ENCODE data around the gene GYS1. TPM values are rescaled to one million over a fixed set of nuclear protein-coding genes. Genes with fewer than 3 reads are reported as not detected.
A peak's percentile ranks its signal among the peaks of the same experiment; 100 is the strongest.

GYS1 gene
- total RNA-seq, 1 donor from 2014 or later: 69.0 TPM

DNA sequence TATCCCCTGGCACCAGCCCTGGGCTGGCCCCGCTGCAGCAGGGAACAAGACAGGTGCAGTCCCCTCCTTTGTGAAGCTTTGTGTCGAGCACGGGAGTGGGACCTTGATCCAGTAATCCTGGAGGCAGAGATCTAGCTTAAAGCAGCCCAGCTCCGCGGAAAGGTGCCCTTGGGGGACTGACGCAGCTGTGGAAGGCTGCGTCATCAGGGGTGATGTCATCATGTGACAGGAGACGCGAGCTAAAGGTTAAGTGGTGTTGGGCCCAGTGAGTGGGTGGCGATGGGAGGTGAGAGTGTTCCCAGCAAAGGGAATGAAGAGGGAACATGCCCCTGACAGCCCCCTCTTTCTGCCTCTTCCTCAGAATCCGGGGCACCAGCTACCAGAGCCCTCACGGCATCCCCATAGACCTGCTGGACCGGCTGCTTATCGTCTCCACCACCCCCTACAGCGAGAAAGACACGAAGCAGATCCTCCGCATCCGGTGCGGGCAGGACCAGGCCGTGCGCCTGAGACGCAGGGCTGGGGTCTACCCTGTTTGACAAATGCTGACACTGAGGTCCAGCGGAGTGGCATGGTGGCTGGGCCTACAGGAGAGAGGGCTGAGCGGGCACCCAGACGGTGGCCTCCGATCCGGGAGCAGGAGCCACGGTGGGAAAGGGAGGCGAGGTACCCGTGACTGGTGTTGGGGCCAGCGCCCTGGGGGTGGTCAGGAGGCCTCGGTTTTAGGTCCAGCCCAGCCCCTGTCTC, 21.2 kb upstream of the GYS1 start:
- Mint-ChIP-seq H3K9me3 (ENCODE audit: unreplicated experiment) (no peaks in the 10 kb centered on the region), H3K27me3 (ENCODE audit: unreplicated experiment) (peaks cover 9% of the 10 kb centered on the region), H3K4me1 (ENCODE audit: low read depth, unreplicated experiment) (peaks cover 3% of the 10 kb centered on the region), H3K4me3 (ENCODE audit: unreplicated experiment) (peak overlapping the region; percentile 8), H3K36me3 (ENCODE audit: unreplicated experiment) (no peaks in the 10 kb centered on the region), H3K27ac (ENCODE audit: unreplicated experiment) (peak overlapping the region; percentile 72)
- TF ChIP-seq CTCF (IDR thresholded peaks at IDR 0.05; ENCODE audit: partially characterized antibody, unreplicated experiment): no peak
- DNase-seq: no peak

DNA sequence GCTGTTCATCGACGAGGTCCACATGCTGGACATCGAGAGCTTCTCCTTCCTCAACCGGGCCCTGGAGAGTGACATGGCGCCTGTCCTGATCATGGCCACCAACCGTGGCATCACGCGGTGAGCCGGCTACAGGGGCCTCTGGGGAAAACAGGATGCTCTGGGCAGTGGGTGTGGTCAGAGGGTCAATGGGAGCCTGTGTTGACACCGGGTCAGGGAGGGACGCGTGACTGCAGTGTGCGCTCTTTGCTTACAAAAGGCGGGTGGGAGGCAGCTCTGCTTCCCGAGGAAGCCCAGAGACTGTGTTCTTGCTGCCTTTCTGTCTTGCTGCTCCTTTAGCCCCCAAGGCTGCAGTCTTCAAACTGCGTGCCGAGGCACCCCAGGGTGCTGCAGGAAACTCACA, 18.1 kb upstream of the GYS1 start:
- DNase-seq: no peak
- no peaks in the 10 kb centered on the region for H3K36me3 Mint-ChIP-seq (ENCODE audit: unreplicated experiment)
- no peak overlapping the region for H3K27ac Mint-ChIP-seq (ENCODE audit: unreplicated experiment)

DNA sequence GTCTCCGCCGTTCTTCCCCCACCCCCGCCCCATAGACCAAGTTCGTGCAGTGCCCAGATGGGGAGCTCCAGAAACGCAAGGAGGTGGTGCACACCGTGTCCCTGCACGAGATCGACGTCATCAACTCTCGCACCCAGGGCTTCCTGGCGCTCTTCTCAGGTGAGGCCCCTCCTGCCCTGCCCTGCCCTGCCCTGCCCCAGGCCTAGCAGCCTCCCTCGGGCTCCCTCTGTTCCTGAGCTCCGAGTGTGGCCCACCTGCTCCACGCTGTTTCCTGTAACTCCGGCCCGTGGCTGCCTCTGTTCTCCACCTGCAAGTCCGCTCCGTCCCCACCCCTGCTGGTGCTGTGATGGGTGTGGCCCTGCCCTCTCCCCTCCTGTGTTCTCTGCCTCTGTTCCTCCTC, 17.3 kb upstream of the GYS1 start:
- peaks cover 3% of the 10 kb centered on the region for H3K4me1 Mint-ChIP-seq (ENCODE audit: low read depth, unreplicated experiment)
- peaks cover 1% of the 10 kb centered on the region for H3K9me3 Mint-ChIP-seq (ENCODE audit: unreplicated experiment)
- H3K27me3 Mint-ChIP-seq (ENCODE audit: unreplicated experiment): peaks cover 5% of the 10 kb centered on the region
- no peak for TF ChIP-seq CTCF (IDR thresholded peaks at IDR 0.05; ENCODE audit: partially characterized antibody, unreplicated experiment)
- no peak for DNase-seq
- no peaks in the 10 kb centered on the region for H3K36me3 Mint-ChIP-seq (ENCODE audit: unreplicated experiment)
- H3K27ac Mint-ChIP-seq (ENCODE audit: unreplicated experiment): no peak overlapping the region
- H3K4me3 Mint-ChIP-seq (ENCODE audit: unreplicated experiment): no peak overlapping the region

More for the DNA sequence above, 18.1 kb upstream of the GYS1 start:
- Mint-ChIP-seq H3K4me1 (ENCODE audit: low read depth, unreplicated experiment) (peaks cover 3% of the 10 kb centered on the region), H3K9me3 (ENCODE audit: unreplicated experiment) (no peaks in the 10 kb centered on the region), H3K27me3 (ENCODE audit: unreplicated experiment) (peaks cover 5% of the 10 kb centered on the region), H3K4me3 (ENCODE audit: unreplicated experiment) (no peak overlapping the region)
- TF ChIP-seq CTCF (IDR thresholded peaks at IDR 0.05; ENCODE audit: partially characterized antibody, unreplicated experiment): no peak

GRCh38 chr19:49009828-49010227, 16.7 kb upstream of the GYS1 start:
- no peak for TF ChIP-seq CTCF (IDR thresholded peaks at IDR 0.05; ENCODE audit: partially characterized antibody, unreplicated experiment)
- no peak for DNase-seq

DNA sequence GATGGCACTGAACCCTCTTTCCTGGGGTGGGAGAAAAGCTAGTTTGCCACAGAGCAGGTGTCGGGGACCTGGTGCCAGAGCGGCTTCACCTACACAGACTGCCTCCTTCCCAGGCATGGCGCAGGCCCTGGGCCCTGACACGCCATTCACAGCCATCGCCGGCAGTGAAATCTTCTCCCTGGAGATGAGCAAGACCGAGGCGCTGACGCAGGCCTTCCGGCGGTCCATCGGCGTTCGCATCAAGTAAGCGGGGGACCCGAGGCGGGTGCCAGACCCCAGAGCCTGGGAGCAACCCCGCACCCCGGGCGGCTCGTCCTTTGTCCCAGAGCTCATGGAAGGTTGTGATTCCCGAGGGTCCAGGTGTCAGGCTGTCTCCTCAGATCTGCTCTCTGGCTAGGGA, 13.8 kb upstream of the GYS1 start:
- TF ChIP-seq CTCF (IDR thresholded peaks at IDR 0.05; ENCODE audit: partially characterized antibody, unreplicated experiment): no peak
- peaks cover 2% of the 10 kb centered on the region for H3K9me3 Mint-ChIP-seq (ENCODE audit: unreplicated experiment)
- no peak for DNase-seq
- no peak overlapping the region for H3K4me3 Mint-ChIP-seq (ENCODE audit: unreplicated experiment)
- H3K4me1 Mint-ChIP-seq (ENCODE audit: low read depth, unreplicated experiment): no peaks in the 10 kb centered on the region
- H3K27ac Mint-ChIP-seq (ENCODE audit: unreplicated experiment): no peak overlapping the region
- no peaks in the 10 kb centered on the region for H3K36me3 Mint-ChIP-seq (ENCODE audit: unreplicated experiment)
- H3K27me3 Mint-ChIP-seq (ENCODE audit: unreplicated experiment): peaks cover 2% of the 10 kb centered on the region

More at GRCh38 chr19:49009828-49010227, 16.7 kb upstream of the GYS1 start:
- H3K27me3 Mint-ChIP-seq (ENCODE audit: unreplicated experiment): peaks cover 5% of the 10 kb centered on the region
- H3K36me3 Mint-ChIP-seq (ENCODE audit: unreplicated experiment): no peaks in the 10 kb centered on the region
- H3K4me1 Mint-ChIP-seq (ENCODE audit: low read depth, unreplicated experiment): peaks cover 3% of the 10 kb centered on the region
- peaks cover 2% of the 10 kb centered on the region for H3K9me3 Mint-ChIP-seq (ENCODE audit: unreplicated experiment)
- no peak overlapping the region for H3K27ac Mint-ChIP-seq (ENCODE audit: unreplicated experiment)
- H3K4me3 Mint-ChIP-seq (ENCODE audit: unreplicated experiment): no peak overlapping the region

Data from glutamatergic neuron (in vitro differentiated cells).